GM13977 (cell line): ENCODE data around the gene SLC12A2.

Experiments
- DNase-seq: peaks from one replicate; pipeline ENCODE4 v3.0.0; 2012; ENCODE audit warnings: low spot score
- CTCF ChIP-seq: IDR thresholded peaks from 2 replicates; pipeline ENCODE4 v1.5.1; 2012; ENCODE audit warnings: mild to moderate bottlenecking, control low read depth; ENCODE audit not compliant: insufficient read depth; ENCODE audit errors: extremely low read depth, missing control alignments
- in situ Hi-C: fragments of 300-500 bp; cut with MboI; formaldehyde crosslinking; loops from one replicate; pipeline ENCODE4 v1.12.0; 2022; ENCODE audit warnings: low sequenced_read_pairs, low pct_unique_long_range_greater_than_20kb, mixed read lengths, inconsistent platforms; ENCODE audit not compliant: unreplicated experiment

Gene SLC12A2

GRCh38 chr5:128144491-128144890 is 60.9 kb downstream of the SLC12A2 start:
- DNase-seq = no peak
- in situ Hi-C loops = no loop called here
- no peak for TF ChIP-seq CTCF

DNA sequence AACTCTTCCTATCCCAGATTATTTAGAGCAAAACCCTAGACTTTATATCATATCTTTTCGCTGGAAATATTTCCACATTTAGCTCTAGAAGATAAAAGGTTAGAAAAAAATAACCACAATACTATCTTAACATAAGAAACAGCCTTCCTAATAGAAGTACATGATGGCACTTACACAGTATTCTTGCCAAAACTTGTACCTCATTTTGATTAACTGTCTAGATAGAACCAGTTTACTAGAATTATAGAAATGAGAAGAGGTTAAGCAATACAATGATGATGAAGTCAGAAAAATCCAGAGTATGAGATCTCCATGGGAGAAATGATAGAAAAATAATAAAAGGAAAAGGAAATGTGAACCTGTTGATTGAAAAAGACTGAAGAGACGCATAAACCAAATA is 63.1 kb downstream of the SLC12A2 start:
- no peak for DNase-seq
- no peak for TF ChIP-seq CTCF
- in situ Hi-C loops = no loop called here

DNA sequence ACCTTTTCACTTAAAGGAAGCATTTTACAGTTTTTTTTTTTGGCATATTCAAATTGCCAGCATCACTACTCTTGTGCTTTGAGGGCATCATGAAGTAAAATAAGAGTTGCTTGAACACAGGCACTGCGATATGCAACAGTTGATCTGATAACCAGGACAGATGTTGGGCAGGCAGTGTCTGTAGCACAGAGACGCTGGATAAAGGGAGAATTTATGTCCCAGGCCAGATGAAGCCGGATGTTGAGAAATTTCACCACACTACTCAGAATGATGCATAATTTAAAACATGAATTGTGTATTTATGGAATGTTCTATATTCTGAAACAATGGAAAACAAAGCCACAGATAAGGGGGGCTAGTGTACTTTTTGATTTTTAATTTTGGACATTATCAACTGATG is 71.4 kb downstream of the SLC12A2 start:
- TF ChIP-seq CTCF = no peak

GRCh38 chr5:128155776-128156175 is 72.2 kb downstream of the SLC12A2 start:
- in situ Hi-C loops = no loop called here
- no peak for TF ChIP-seq CTCF
- DNase-seq = no peak

More for the DNA sequence above, 71.4 kb downstream of the SLC12A2 start:
- in situ Hi-C loops = no loop called here
- no peak for DNase-seq

DNA sequence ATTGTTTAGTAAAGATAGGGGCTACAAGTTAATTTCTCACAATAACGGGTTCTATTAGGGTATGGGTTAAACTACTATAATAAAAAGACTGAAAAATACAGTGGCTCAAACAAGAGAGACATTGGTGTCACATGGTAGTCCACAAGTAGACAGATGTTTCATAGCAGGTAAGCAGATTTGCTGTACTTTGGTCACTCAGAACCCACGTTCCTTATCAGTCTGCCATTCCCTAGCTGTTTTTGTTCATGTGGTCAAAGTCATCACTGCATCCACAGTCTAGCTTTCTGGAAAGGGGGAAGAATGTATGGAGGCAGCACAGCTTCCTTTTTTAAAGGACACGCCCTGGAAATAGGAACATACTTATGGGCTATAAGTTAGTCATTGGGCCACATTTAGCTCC is 73.0 kb downstream of the SLC12A2 start:
- in situ Hi-C loops = no loop called here
- TF ChIP-seq CTCF = no peak
- no peak for DNase-seq

DNA sequence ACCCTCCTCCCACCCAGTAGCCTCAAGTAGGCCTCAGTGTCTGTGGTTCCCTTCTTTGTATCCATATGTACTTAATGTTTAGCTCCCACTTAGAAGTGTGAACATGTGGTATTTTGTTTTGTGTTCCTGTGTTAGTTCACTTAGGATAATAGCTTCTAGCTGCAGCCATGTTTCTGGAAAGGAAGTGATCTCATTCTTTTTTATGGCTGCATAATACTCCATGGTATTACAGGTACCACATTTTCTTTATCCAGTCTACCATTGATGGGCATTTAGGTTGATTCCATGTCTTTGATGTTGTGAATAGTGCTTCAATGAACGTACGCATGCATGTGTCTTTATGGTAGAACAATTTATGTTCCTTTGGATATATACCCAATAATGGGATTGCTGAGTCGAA is 74.8 kb downstream of the SLC12A2 start:
- TF ChIP-seq CTCF = no peak
- DNase-seq = no peak
- in situ Hi-C loops = no loop called here

- no peak for TF ChIP-seq CTCF
- no peak for DNase-seq
- in situ Hi-C loops = no loop called here
Observed at GRCh38 chr5:128163991-128164390, 80.4 kb downstream of the SLC12A2 start.
